Left renal cortex interstitium (tissue), 4 donors: ENCODE data around the gene ZNF296. TPM values are rescaled to one million over a fixed set of nuclear protein-coding genes. Genes with fewer than 3 reads are reported as not detected.

ENCODE experiments used
- DNase-seq, 4 donors: peaks; one replicate each; pipeline ENCODE4 v3.0.0-alpha.2; 2013; ENCODE audit warnings: low read depth in 4 of 4, low spot score in 2 of 4, missing footprints in 1 of 4
- polyA plus RNA-seq, 4 donors: library from polyadenylated mRNA; unstranded; fragments of 120-200 nt; gene quantifications; one replicate each; pipeline ENCODE4 v1.2.1, GENCODE V29; 2013; ENCODE audit not compliant: insufficient read length in 4 of 4

ZNF296 gene
- polyA plus RNA-seq, 4 donors, result 0.35 to 2.3 (median 1.6) TPM

DNA sequence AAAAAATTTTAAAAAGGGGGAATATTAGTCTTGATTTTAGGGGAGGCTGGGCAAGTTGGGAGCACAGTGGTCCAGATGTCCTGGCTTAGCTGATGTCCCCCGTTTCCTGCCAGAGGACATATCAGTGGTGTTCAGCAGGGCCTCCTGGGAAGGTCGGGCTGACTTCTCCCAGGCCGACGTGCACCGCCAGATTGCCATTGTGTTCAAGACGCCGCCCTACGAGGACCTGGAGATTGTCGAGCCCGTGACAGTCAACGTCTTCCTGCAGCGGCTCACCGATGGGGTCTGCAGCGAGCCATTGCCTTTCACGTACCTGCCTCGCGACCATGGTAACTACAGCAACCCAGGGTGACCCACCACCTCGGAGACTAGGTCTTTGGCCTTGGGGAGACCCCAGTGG lies 43.9 kb downstream of the ZNF296 start:
- no peak for DNase-seq

DNA sequence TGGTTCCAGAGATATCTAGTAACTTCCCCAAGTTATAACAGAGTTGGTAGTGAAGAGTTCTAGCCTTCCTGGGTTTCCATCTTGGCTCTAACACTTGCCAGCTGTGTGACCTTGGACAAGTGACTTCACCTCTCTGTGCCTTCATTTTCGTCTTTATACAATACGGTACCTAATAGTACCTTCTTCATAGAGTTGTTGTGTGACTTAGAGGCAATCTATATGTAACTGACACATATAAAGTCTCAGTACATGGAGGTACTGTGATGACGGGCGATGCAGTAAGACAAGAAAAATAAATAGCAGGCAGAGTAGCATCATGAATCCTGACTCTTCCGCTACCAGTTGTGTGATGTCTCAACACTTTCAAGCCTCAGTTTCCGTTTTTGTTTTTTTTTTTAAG lies 45.5 kb downstream of the ZNF296 start:
- DNase-seq, result no peak

DNA sequence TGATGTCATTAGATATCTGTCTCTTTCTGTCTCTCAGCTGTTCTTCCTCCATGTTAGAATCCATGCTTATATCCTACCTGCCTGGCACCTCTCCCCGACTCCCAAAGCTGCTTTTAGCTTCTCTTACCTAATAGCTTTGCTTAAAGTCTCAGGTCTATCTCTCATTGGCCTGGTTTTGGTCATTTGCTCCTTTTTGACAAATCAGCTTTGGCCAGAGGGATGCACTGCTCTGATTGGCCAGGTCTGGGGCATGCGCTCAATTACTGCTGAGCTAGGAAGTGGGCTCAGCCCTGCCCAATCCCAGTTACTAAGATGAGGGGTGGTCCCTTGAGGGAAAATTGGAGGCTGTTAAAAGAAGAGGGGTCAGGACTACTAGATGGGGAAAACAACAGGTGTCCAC lies 48.9 kb downstream of the ZNF296 start:
- DNase-seq, result no peak

DNA sequence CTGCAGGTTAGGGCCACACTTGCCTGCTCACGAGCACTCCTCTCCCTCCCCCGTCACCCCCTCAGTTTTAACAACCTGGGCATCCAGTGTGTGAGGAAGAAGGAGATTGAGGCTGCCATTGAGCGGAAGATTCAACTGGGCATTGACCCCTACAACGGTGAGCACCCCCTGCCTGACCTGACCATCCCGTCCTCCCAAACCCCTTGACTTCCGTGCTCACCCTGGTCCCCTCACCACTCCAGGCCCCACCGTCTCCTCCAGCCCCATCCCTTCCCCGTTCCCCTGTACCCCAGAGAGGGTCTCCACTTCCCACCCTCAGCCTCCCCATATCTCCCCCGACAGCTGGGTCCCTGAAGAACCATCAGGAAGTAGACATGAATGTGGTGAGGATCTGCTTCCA lies 51.0 kb downstream of the ZNF296 start:
- DNase-seq, result no peak

DNA sequence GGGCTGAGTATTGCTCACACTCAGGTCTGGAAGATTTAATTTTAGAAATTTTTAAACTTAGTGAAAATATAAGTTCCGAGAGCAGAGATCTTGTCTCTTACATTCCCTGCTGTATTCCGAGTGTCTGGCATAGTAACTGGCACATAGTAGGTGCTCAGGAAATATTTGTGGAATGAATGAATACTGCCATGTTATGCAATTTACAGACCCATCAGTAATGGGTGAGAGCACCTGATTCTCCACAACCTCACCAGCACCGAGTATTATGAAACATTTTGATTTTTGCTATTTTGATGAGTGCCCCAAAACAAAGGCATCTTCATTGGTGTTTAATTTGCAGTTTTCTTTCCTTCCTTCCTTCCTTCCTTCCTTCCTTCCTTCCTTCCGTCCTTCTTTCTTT lies 53.2 kb downstream of the ZNF296 start:
- DNase-seq, result no peak

DNA sequence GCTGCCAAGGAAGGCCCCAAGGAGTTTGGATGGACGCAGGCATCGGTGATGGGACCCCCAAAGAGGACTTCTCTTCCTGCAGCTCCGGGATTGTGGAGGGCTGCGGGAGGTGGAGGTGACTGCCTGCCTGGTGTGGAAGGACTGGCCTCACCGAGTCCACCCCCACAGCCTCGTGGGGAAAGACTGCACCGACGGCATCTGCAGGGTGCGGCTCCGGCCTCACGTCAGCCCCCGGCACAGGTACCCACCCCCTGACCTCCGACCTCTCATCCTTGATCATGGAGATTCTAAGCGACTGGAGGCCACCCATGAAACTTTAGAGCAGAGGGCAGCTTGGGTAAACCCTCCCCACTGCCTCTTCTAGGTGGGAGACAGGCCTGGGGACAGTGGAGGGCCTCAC lies 54.3 kb downstream of the ZNF296 start:
- DNase-seq, result no peak

Other genes with a start within 250 kb of the ZNF296 start
- 100 to 1,000 TPM; 150 to 188 (median 163) TPM for gene NECTIN2, start 230.2 kb downstream of the ZNF296 start, polyA plus RNA-seq
- 10 to 100 TPM; 40.5 to 59.2 (median 49.0) TPM for gene TOMM40, start 185.2 kb downstream of the ZNF296 start, polyA plus RNA-seq
- gene APOE, start 170.7 kb downstream of the ZNF296 start, polyA plus RNA-seq, result 100 to 1,000 TPM; 315 to 432 (median 415) TPM
- gene APOC1, start 161.9 kb downstream of the ZNF296 start, polyA plus RNA-seq, result 10 to 100 TPM in 2 of 4 donors, 1 to 10 TPM in 2; 8.7 to 26.2 (median 10.1) TPM
- under 1 TPM in 1 of 4 donors, not detected in 3; 0.51 TPM for gene APOC4, start 134.2 kb downstream of the ZNF296 start, polyA plus RNA-seq
- gene APOC2, start 130.4 kb downstream of the ZNF296 start, polyA plus RNA-seq, result 10 to 100 TPM in 2 of 4 donors, 1 to 10 TPM in 2; 5.5 to 21.4 (median 8.5) TPM
- gene CLPTM1, start 121.1 kb downstream of the ZNF296 start, polyA plus RNA-seq, result 100 to 1,000 TPM; 112 to 140 (median 116) TPM
- 1 to 10 TPM; 4.0 to 7.4 (median 6.8) TPM for gene RELB, start 75.0 kb downstream of the ZNF296 start, polyA plus RNA-seq
- 10 to 100 TPM; 56.3 to 89.1 (median 73.0) TPM for gene CLASRP, start 37.4 kb downstream of the ZNF296 start, polyA plus RNA-seq
- 10 to 100 TPM; 19.2 to 25.0 (median 22.6) TPM for gene GEMIN7, start 2.8 kb upstream of the ZNF296 start, polyA plus RNA-seq
- 10 to 100 TPM; 19.4 to 36.6 (median 32.4) TPM for gene PPP1R37, start 16.7 kb upstream of the ZNF296 start, polyA plus RNA-seq
- gene NKPD1, start 84.5 kb upstream of the ZNF296 start, polyA plus RNA-seq, result under 1 TPM; 0.13 to 0.39 (median 0.20) TPM
- 10 to 100 TPM; 32.7 to 51.4 (median 44.5) TPM for gene TRAPPC6A, start 101.8 kb upstream of the ZNF296 start, polyA plus RNA-seq
- gene BLOC1S3, start 102.3 kb upstream of the ZNF296 start, polyA plus RNA-seq, result 10 to 100 TPM in 3 of 4 donors, 1 to 10 TPM in 1; 7.9 to 13.0 (median 10.5) TPM
- 10 to 100 TPM in 2 of 4 donors, 1 to 10 TPM in 2; 7.8 to 15.3 (median 10.6) TPM for gene EXOC3L2, start 168.9 kb upstream of the ZNF296 start, polyA plus RNA-seq
- 10 to 100 TPM; 34.4 to 41.7 (median 41.1) TPM for gene MARK4, start 174.8 kb upstream of the ZNF296 start, polyA plus RNA-seq
- under 1 TPM; 0.29 to 0.88 (median 0.57) TPM for gene CKM, start 246.4 kb upstream of the ZNF296 start, polyA plus RNA-seq